HepG2 (cell line): ENCODE measurements around the gene UTP11.

ENCODE experiments used
- CCAR2 ChIP-seq: fragments of 200-400 bp; formaldehyde crosslinking; optimal IDR thresholded peaks from 2 replicates; pipeline ENCODE3; 2018; ENCODE audit warnings: low read depth, mild to moderate bottlenecking, low read length, moderate library complexity
- MAFK ChIP-seq, 2 experiments: IDR thresholded peaks in 1 of 2; conservative IDR thresholded peaks in 1 of 2; 2 replicates each; pipeline ENCODE4 v1.6.1; 2011; ENCODE audit warnings: improper control_type of control experiment in 2 of 2, low read length in 2 of 2
- NR2F1 ChIP-seq, 2 experiments: fragments of 450-650 bp in 1 of 2; formaldehyde crosslinking in 1 of 2; IDR thresholded peaks; 2 replicates each; pipeline versions ENCODE4 v1.5.0 to v1.6.1; 2016 to 2020; ENCODE audit warnings: mild to moderate bottlenecking in 1 of 2, missing compliant biosample characterization in 1 of 2, missing genetic modification reagents in 1 of 2, moderate library complexity in 1 of 2

GRCh38 chr1:38026592-38027200, 14.2 kb downstream of the UTP11 start:
- TF ChIP-seq NR2F1 (CRISPR knock-in tag; IDR thresholded peaks at IDR 0.05): no peak
- no peak for TF ChIP-seq CCAR2
- no peak for TF ChIP-seq MAFK (conservative IDR thresholded peaks at IDR 0.05 in 1 of 2, IDR thresholded peaks at IDR 0.05 in 1 of 2; ENCODE audit: low read length in 2 of 2)
